Renal cortex interstitium (tissue), 11 donors: ENCODE results near the gene MRGPRG. TPM values are rescaled to one million over a fixed set of nuclear protein-coding genes. Genes with fewer than 3 reads are reported as not detected.

ENCODE experiments used
- DNase-seq, 11 donors: peaks; one replicate each; pipeline ENCODE4 v3.0.0-alpha.2; 2013; ENCODE audit warnings: low read depth in 9 of 11, low spot score in 4 of 11; ENCODE audit errors: extremely low read depth in 1 of 11
- polyA plus RNA-seq, 3 donors: library from polyadenylated mRNA; unstranded; fragments of 120-200 nt; gene quantifications; one replicate each; pipeline ENCODE4 v1.2.1, GENCODE V29; 2013; ENCODE audit not compliant: insufficient read length in 3 of 3

MRGPRG gene
- polyA plus RNA-seq, 3 donors: not detected

- no peak for DNase-seq
Observed at GRCh38 chr11:3227568-3228444, 9.2 kb upstream of the MRGPRG start.

GRCh38 chr11:3226846-3227567 lies 8.4 kb upstream of the MRGPRG start:
- no peak for DNase-seq

GRCh38 chr11:3225826-3226750 lies 7.5 kb upstream of the MRGPRG start:
- no peak for DNase-seq

- no peak for DNase-seq
Observed at GRCh38 chr11:3225159-3225758, 6.6 kb upstream of the MRGPRG start.

GRCh38 chr11:3224401-3225057 lies 5.9 kb upstream of the MRGPRG start:
- DNase-seq: peak in 4 of 11 donors; percentile 30 to 60 (median 56)

- no peak for DNase-seq
Observed at GRCh38 chr11:3223932-3224381, 5.3 kb upstream of the MRGPRG start.

- no peak for DNase-seq
Observed at GRCh38 chr11:3222941-3223915, 4.6 kb upstream of the MRGPRG start.

GRCh38 chr11:3222003-3222855 lies 3.6 kb upstream of the MRGPRG start:
- DNase-seq: no peak

- DNase-seq: no peak
Observed at GRCh38 chr11:3221408-3222002, 2.9 kb upstream of the MRGPRG start.

- DNase-seq: no peak
Observed at GRCh38 chr11:3220521-3221407, 2.2 kb upstream of the MRGPRG start.

- DNase-seq: no peak
Observed at GRCh38 chr11:3220101-3220500, 1.5 kb upstream of the MRGPRG start.

GRCh38 chr11:3219281-3219892 lies 774 bp upstream of the MRGPRG start:
- no peak for DNase-seq

- DNase-seq: no peak
Observed at GRCh38 chr11:3217818-3218482, 663 bp downstream of the MRGPRG start.

GRCh38 chr11:3216027-3216525 lies 2.5 kb downstream of the MRGPRG start:
- DNase-seq: no peak
